ENCODE measurements around the gene ZER1.

DNA sequence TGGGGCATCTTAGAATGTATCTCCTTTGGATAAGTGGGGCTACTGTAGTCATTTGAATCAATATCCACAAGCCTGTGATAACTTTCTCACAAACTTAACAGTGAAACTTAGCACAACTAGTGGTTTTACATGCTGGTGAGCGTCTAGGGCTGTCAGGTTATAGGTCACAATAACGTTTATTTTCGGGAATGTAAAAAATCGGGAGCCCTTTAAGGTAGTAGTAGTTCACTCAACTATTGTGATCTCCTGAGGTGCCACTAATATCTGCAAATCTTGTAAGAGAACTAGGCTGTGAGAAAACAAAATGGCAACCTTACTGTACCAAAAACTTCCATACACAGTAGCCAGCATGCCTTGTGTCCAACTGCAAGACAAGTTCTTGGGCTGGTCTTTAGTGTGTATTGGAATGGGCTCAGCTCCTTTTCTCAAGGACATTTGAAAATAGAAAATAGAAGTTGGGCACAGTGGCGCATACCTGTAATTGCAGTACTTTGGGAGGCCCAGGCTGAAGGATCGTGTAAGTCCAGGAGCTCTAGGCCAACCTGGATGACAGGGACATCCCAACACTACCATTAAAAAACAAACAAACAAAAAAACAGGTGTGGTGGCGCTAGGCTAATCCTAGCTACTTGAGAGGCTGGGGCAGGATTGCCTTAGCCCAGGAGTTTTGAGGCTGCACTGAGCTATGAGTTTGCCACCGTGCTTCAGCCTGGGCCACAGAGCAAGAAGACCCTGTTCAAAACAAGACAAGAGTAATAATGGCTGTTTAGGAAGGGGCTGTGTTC is 74.6 kb downstream of the ZER1 start:
- TF ChIP-seq, protein P1, sequence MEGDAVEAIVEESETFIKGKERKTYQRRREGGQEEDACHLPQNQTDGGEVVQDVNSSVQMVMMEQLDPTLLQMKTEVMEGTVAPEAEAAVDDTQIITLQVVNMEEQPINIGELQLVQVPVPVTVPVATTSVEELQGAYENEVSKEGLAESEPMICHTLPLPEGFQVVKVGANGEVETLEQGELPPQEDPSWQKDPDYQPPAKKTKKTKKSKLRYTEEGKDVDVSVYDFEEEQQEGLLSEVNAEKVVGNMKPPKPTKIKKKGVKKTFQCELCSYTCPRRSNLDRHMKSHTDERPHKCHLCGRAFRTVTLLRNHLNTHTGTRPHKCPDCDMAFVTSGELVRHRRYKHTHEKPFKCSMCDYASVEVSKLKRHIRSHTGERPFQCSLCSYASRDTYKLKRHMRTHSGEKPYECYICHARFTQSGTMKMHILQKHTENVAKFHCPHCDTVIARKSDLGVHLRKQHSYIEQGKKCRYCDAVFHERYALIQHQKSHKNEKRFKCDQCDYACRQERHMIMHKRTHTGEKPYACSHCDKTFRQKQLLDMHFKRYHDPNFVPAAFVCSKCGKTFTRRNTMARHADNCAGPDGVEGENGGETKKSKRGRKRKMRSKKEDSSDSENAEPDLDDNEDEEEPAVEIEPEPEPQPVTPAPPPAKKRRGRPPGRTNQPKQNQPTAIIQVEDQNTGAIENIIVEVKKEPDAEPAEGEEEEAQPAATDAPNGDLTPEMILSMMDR (conservative IDR thresholded peaks at IDR 0.05; ENCODE audit: low read length): no peak
- no peak for TF ChIP-seq EZH2phosphoT487 (IDR thresholded peaks at IDR 0.05; ENCODE audit: borderline replicate concordance, low read depth, low read length)

All from OCI-LY7 (cell line).